Measurements from ENCODE around the gene FGG. TPM values are rescaled to one million over a fixed set of nuclear protein-coding genes. Genes with fewer than 3 reads are reported as not detected.
A peak's percentile ranks its signal among the peaks of the same experiment; 100 is the strongest.

FGG gene
- total and polyA plus RNA-seq, 2 of the 13 experiments (the other 11 are each of a cell fraction or from before 2014, with no cell fraction given): 1,037 to 2,423 TPM

GRCh38 chr4:154559494-154560418 is 52.7 kb downstream of the FGG start (continued):
- TF ChIP-seq ZHX2 (IDR thresholded peaks at IDR 0.05; ENCODE audit: low read depth) (no peak), ZHX2 (CRISPR knock-in tag; IDR thresholded peaks at IDR 0.05; ENCODE audit: borderline replicate concordance) (0 out of 2 replicates have a peak, but pooled peaks have one; percentile 38), ZNF790 (CRISPR knock-in tag; IDR thresholded peaks at IDR 0.05; ENCODE audit: borderline replicate concordance) (no peak), ZNF710 (CRISPR knock-in tag; IDR thresholded peaks at IDR 0.05; ENCODE audit: borderline replicate concordance) (no peak; the same call in 1 of the 2 replicates), U2AF1 (optimal IDR thresholded peaks at IDR 0.05; ENCODE audit: low read depth, low read length) (no peak), PHB2 (IDR thresholded peaks at IDR 0.05; ENCODE audit: partially characterized antibody) (no peak), RNF2 (conservative IDR thresholded peaks at IDR 0.05; ENCODE audit: low read depth) (no peak), NFKBIZ (CRISPR knock-in tag; IDR thresholded peaks at IDR 0.05) (peak; percentile 80), CC2D1A (CRISPR knock-in tag; IDR thresholded peaks at IDR 0.05) (no peak), THRA (CRISPR knock-in tag; IDR thresholded peaks at IDR 0.05; ENCODE audit: borderline replicate concordance) (peak; percentile 95), MXD1 (CRISPR knock-in tag; IDR thresholded peaks at IDR 0.05) (no peak), ZNF251 (CRISPR knock-in tag; IDR thresholded peaks at IDR 0.05) (no peak), ZNF350 (CRISPR knock-in tag; IDR thresholded peaks at IDR 0.05; ENCODE audit: borderline replicate concordance, low read depth) (no peak), CTCF (CRISPR knock-in tag; IDR thresholded peaks at IDR 0.05) (peak; percentile 96), ZNF570 (CRISPR knock-in tag; IDR thresholded peaks at IDR 0.05; ENCODE audit: borderline replicate concordance) (no peak), ZNF788 (CRISPR knock-in tag; IDR thresholded peaks at IDR 0.05; ENCODE audit: borderline replicate concordance) (no peak)

Data from HepG2 (cell line).